ENCODE results near the gene PRKAG2. TPM values are rescaled to one million over a fixed set of nuclear protein-coding genes. Genes with fewer than 3 reads are reported as not detected.

PRKAG2 gene
- polyA plus RNA-seq, 3 donors, result 29.2 to 59.8 (median 30.9) TPM

DNA sequence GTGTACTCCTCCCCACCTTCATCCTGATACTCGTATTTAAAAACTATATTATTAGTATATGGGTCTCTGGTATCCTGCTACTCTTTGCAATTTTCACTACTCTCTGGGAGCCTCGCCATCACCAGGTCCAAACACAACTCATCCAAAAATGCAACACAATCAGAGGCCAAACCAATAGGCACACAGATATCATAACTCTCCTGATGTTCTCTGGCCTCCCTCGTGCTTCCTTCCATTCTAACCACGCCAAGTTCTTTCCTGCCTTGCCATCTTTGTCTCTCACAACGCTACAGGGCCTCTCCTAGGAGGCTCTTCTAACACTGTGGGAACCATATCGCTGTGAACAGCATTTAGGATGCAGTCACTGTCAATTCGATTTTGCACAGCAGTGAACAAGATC is 364.6 kb downstream of the PRKAG2 start:
- Histone ChIP-seq H3K4me1 (ENCODE audit: control insufficient read depth in 1 of 2, insufficient read depth in 2 of 2, low read length in 2 of 2) (peaks cover 42 to 56% of the 10 kb centered on the region in 2 donors), H2AFZ (ENCODE audit: insufficient read depth, low read depth, low read length, poor library complexity, severe bottlenecking) (no peak overlapping the region), H3K4me2 (replicated peaks; ENCODE audit: extremely low read depth, low read length, poor library complexity, severe bottlenecking) (peak overlapping the region; percentile 10), H3K27ac (ENCODE audit: low read depth in 1 of 2, low read length in 2 of 2) (peak overlapping the region in 1 of 2 donors; percentile 56), H3K9ac (ENCODE audit: insufficient read depth, low read length, poor library complexity, severe bottlenecking) (no peak overlapping the region), H4K20me1 (ENCODE audit: insufficient read depth, low read length) (peaks cover 100% of the 10 kb centered on the region), H3K4me3 (replicated peaks in 1 of 3; ENCODE audit: low read depth in 2 of 3, low read length in 3 of 3) (no peak overlapping the region), H3K79me2 (ENCODE audit: insufficient read depth, low read length) (peaks cover 100% of the 10 kb centered on the region), H3K27me3 (ENCODE audit: control insufficient read depth in 2 of 2, insufficient read depth in 2 of 2, low read length in 2 of 2) (no peaks in the 10 kb centered on the region), H3K9me3 (replicated peaks in 1 of 2; ENCODE audit: control insufficient read depth in 1 of 2, insufficient read depth in 1 of 2, low read length in 2 of 2) (no peaks in the 10 kb centered on the region), H3K36me3 (replicated peaks in 1 of 2; ENCODE audit: control insufficient read depth in 1 of 2, insufficient read depth in 2 of 2, low read length in 2 of 2) (no peaks in the 10 kb centered on the region)
- Mint-ChIP-seq H3K4me1 (peaks cover 73% of the 10 kb centered on the region), H3K27me3 (ENCODE audit: low read depth in 3 of 3) (no peaks in the 10 kb centered on the region), H3K36me3 (peaks cover 2 to 3% of the 10 kb centered on the region in 2 donors), H3K27ac (peak overlapping the region; percentile 49 to 93 (median 81)), H3K4me3 (no peak overlapping the region), H3K9me3 (no peaks in the 10 kb centered on the region)
- 56% methylated on average over 4 of the region's 7 CpGs for WGBS (ENCODE audit: insufficient coverage)
- TF ChIP-seq, protein P1, sequence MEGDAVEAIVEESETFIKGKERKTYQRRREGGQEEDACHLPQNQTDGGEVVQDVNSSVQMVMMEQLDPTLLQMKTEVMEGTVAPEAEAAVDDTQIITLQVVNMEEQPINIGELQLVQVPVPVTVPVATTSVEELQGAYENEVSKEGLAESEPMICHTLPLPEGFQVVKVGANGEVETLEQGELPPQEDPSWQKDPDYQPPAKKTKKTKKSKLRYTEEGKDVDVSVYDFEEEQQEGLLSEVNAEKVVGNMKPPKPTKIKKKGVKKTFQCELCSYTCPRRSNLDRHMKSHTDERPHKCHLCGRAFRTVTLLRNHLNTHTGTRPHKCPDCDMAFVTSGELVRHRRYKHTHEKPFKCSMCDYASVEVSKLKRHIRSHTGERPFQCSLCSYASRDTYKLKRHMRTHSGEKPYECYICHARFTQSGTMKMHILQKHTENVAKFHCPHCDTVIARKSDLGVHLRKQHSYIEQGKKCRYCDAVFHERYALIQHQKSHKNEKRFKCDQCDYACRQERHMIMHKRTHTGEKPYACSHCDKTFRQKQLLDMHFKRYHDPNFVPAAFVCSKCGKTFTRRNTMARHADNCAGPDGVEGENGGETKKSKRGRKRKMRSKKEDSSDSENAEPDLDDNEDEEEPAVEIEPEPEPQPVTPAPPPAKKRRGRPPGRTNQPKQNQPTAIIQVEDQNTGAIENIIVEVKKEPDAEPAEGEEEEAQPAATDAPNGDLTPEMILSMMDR (IDR thresholded peaks at IDR 0.05), result no peak
- no peak for DNase-seq
- intact Hi-C loops (cut with micrococcal nuclease), result loop anchor here (10.0 kb wide), 2 partner anchors 242 to 288 kb away; partner anchors contain the start of gene ABCF2 (in 1 of the 2)

DNA sequence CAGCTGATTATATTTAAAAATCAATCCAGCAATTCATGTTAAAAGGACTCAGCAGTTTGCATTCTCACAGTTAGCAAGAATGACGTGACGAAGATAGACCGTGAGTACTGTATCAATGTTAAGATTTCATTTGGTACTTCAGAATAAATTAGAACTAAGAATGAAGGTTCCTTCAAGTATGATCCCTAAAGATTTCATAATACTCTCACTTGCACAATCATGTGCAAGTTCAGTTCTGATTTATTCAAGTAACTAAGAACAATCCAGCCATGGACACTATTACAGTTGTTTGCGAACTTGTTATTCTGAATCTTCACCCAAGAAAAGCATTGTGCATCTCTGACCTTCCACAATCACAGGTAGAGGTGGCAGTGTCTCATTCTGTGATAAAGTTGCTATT is 365.0 kb downstream of the PRKAG2 start:
- TF ChIP-seq, protein P1 (IDR thresholded peaks at IDR 0.05), result no peak
- H3K4me2 ChIP-seq (replicated peaks; ENCODE audit: extremely low read depth, low read length, poor library complexity, severe bottlenecking), result peak overlapping the region; percentile 10
- H3K9ac ChIP-seq (ENCODE audit: insufficient read depth, low read length, poor library complexity, severe bottlenecking), result no peak overlapping the region
- Mint-ChIP-seq H3K27ac (peak overlapping the region; percentile 49 to 93 (median 81)), H3K36me3 (peaks cover 2 to 3% of the 10 kb centered on the region in 2 donors), H3K9me3 (no peaks in the 10 kb centered on the region), H3K4me1 (peaks cover 72% of the 10 kb centered on the region), H3K27me3 (ENCODE audit: low read depth in 3 of 3) (no peaks in the 10 kb centered on the region), H3K4me3 (no peak overlapping the region)
- H3K27me3 ChIP-seq (ENCODE audit: control insufficient read depth in 2 of 2, insufficient read depth in 2 of 2, low read length in 2 of 2), result no peaks in the 10 kb centered on the region
- H3K79me2 ChIP-seq (ENCODE audit: insufficient read depth, low read length), result peaks cover 100% of the 10 kb centered on the region
- intact Hi-C loops (cut with micrococcal nuclease), result loop anchor here (10.0 kb wide), 2 partner anchors 243 to 287 kb away; partner anchors contain the start of gene ABCF2 (in 1 of the 2)
- no peak overlapping the region for H3K4me3 ChIP-seq (replicated peaks in 1 of 3; ENCODE audit: low read depth in 2 of 3, low read length in 3 of 3)
- no CpG with 5 or more reads among the region's 4 CpGs for WGBS (ENCODE audit: insufficient coverage)
- no peak overlapping the region for H2AFZ ChIP-seq (ENCODE audit: insufficient read depth, low read depth, low read length, poor library complexity, severe bottlenecking)
- no peaks in the 10 kb centered on the region for H3K36me3 ChIP-seq (replicated peaks in 1 of 2; ENCODE audit: control insufficient read depth in 1 of 2, insufficient read depth in 2 of 2, low read length in 2 of 2)
- peak overlapping the region in 1 of 2 donors; percentile 56 for H3K27ac ChIP-seq (ENCODE audit: low read depth in 1 of 2, low read length in 2 of 2)
- peaks cover 38 to 56% of the 10 kb centered on the region in 2 donors for H3K4me1 ChIP-seq (ENCODE audit: control insufficient read depth in 1 of 2, insufficient read depth in 2 of 2, low read length in 2 of 2)
- no peaks in the 10 kb centered on the region for H3K9me3 ChIP-seq (replicated peaks in 1 of 2; ENCODE audit: control insufficient read depth in 1 of 2, insufficient read depth in 1 of 2, low read length in 2 of 2)
- H4K20me1 ChIP-seq (ENCODE audit: insufficient read depth, low read length), result peaks cover 100% of the 10 kb centered on the region
- peak; percentile 42 to 68 (median 51) for DNase-seq
